ENCODE measurements around the gene INSC.

DNA sequence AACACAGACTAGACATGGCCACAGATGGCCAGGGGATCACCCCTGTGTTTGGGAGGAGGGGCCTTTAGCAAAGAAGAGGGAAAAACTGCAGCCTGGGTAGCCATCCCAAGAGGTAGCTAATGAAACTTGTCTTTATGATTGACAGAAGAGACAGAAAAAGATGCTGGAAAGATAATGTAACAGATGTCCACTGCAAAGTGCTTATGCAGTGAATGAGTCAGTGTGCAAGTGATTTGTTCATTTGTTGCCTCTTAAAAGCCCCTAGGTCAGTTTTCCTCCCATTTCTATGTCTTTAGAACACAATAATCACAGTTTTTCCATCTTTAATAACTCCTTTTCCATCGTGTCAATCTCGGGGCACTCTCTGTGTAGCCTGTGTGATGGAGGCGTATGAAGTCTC lies 57.2 kb downstream of the INSC start:
- TF ChIP-seq CTCF (IDR thresholded peaks at IDR 0.05): no peak
- no peak for TF ChIP-seq POLR2A (IDR thresholded peaks at IDR 0.05)
- TF ChIP-seq POLR2AphosphoS5 (IDR thresholded peaks at IDR 0.05): no peak

All from sigmoid colon (tissue), 4 donors.